ENCODE measurements around the gene DNASE1L1.

DNASE1L1 gene

DNA sequence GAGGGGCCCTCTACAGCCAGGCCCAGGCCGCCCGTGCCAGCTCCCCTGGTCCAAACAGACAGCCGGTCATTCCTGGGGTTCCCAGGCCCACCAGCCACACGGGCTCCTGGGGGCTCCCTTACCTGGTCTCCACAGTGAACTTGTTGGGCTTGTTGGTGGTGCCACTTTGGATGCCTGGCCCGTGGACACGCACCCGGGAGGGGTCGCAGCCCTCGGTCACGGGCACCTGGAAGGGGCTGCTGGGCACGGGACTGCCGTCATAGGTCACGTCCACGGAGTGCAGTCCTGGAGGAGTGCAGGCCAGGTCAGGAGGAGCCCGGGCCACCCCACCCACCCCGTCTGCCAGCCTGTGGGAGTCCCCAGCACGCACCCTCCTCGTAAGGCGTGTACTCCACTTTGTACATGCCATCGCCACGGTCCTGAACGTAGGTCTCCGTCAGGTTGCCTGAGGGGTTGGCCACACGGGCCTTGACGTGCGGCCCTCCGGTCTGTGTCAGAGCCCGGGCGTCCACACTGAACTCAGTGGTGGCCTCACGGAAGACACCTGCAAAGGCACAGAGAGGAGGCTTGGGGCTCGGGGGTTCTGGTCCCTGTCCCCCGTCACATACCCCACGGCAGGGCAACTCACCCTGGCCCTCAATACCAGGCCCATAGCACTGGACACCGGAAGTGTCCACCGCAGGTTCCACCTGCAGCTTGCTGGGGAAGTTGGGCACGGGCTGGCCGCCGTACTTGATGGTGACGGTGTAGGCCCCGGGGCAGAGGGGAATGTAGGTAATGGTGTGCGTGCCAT is 49.5 kb downstream of the DNASE1L1 start:
- H3K4me3 ChIP-seq, result no peak overlapping the region
- no peak overlapping the region for H3K27ac ChIP-seq

DNA sequence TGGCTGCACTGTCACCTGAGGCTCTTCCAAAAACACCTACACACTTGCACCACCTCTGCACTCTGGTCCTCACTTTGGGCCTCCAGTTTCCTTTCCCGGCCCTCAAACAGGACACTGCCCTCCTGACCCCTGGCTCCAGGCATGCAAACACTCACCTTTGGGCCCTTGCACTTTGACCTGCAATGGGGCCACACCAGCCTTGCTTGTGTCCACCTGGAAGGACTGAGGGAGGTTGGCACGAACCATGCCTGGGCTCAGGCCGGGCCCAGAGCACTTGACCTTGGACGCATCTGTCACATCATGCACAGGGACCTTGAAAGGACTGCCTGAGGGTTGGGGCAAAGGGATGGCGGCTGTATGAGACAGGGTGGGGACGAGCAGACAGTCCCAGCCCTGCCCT is 50.2 kb downstream of the DNASE1L1 start:
- Histone ChIP-seq H3K4me3 (no peak overlapping the region), H3K27ac (no peak overlapping the region)

DNA sequence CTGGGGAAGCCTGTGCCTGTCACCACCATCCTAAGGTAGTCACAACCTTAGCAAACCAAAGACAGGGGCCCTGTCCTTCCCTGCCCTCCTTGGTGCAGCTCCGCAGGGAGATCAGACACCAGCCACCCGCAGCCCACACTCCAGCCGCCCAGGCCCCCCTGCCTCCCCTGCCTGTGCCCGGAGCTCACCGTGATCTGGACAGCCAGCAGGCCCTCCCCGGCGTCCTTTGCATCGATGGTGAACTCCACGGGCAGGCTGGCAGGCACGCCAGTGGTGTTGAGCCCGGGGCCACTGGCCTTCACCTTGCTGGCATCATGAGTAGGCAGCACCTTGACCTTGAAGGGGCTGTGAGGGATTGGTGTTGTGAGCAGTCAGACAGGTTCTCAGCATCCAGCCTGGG is 51.0 kb downstream of the DNASE1L1 start:
- H3K4me3 ChIP-seq, result no peak overlapping the region
- H3K27ac ChIP-seq, result no peak overlapping the region

DNA sequence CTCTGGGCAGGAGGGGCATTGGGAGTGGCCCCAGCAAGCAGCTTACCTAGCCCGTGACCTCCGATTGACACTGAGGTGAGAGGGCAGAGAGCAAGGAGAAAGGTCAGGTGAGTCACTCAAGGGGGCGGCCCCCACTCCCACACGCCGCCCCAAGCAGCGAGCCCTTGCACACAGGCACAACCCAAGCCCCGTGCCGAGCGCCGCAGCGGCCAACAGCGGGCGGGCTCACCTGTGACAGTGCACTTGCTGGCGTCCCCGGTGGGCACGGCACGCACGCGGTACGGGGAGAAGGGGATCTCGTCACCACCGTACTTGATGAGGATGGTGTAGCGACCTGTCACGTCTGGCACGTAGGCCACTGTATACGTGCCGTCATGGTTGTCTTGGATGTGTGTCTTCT is 51.8 kb downstream of the DNASE1L1 start:
- H3K4me3 ChIP-seq, result no peak overlapping the region
- H3K27ac ChIP-seq, result no peak overlapping the region

DNA sequence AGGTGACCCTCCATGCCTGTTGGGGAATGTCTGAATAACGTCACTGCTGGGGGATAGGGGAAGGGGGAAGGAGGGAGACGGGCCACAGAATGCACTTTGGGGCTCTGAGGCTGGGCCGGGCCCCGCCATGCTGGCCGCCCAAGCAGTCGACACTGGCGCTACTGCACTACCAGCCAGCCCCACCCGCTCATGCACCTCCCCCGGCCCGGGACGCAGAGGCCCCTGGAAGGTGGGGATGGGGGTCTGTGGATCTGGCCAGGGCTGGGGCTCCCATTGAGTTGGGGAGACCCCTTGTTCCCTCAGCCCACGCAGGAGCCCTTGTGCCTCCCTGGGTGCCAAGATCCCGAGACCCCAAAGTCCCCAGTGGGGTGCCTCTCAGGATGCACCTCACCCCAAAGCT is 52.5 kb downstream of the DNASE1L1 start:
- H3K27ac ChIP-seq, result no peak overlapping the region
- H3K4me3 ChIP-seq, result no peak overlapping the region

DNA sequence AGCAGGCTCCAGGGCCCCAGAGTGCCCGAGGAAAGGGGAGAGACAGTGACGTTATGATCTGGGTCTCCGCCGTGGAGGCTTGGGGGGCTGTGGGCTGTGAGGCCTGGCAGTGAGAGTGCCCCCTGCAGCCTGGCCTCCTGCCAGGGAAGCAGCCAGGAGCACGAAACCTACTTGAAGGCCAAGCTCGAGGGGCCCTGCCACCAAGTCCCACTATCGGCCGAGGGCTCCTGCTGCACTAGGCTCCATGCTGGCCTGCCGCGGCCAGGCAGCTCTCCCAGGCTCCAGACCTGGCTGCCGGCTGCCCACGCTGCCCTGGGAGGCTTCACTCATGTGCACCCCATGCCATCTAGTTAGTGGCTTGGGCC is 53.3 kb downstream of the DNASE1L1 start:
- H3K27ac ChIP-seq, result peak overlapping the region in 1 of 21 experiments; percentile 50
- H3K4me3 ChIP-seq, result no peak overlapping the region

DNA sequence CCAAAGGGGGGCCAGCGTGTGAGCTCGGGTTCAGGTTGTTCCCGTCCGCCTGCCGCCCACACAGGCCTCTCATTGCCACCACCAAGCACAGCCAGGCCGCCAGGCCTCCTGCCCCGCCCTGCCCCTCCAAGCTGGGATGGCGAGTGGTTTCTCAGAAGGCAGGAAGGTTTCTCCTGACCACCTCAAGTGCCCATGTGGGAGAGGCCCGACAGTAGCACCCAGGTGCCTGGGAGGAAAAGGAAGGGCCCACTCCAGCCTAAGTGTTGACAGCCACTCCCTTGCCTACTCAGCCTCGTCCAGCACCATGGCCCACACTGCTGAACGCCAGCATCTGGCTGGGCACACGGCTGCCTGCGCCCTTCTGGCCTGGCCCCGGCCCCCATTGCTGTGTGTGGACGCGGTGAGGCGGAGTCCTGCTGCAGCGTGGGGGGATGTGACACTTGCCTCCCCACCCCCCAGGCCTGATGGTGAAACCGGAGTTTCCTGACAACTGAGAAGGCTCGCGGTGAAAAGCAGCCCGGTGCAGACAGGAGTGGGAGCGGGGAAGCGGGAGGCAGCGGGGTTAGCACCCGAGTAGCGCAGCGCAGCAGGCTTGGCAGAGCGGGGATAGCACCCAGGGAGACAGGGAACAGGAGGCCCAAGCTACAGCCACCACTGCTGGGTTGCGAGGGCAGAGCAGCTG is 53.8 kb downstream of the DNASE1L1 start:
- H3K27ac ChIP-seq, result peak overlapping the region in 1 of 21 experiments; percentile 50
- no peak overlapping the region for H3K4me3 ChIP-seq

DNA sequence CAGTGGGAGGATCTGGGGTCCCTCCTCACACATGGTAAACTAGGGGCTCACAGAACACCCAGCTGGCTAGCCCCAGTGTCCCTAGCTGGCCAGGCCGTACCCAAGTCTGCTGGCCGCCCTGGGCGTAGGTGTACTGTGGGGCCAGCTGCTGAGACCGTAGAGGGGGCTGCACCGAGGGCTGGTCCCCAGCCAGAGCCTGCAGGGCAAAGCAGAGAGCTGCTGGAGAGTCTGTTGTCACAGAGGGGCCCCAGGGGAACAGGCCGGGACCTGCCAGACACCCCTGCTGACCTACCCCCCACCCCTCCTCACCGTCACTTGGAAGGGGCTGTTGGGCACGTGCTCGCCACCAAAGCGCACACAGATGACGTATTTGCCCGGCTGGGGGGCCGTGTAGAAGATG is 54.5 kb downstream of the DNASE1L1 start:
- H3K27ac ChIP-seq, result no peak overlapping the region
- H3K4me3 ChIP-seq, result no peak overlapping the region

DNA sequence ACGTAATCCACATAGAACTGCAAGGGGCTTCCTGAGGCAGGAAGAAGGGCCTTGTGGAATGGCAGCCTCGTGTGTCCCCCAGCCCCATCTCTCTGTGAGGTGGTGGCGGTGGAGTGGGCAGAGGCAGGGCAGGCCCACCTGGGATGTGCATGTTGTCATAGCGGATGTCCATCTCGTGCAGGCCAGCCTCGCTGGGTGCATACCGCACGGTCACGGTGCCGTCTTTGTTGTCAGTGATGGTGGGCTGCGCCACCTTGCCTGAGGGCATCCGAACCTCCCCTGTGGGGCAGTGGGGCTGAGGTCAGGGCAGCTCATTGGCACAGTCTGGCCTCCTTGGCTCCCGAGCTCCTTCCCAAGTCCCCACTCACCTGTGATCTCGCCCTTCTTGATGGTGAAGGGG is 55.0 kb downstream of the DNASE1L1 start:
- Histone ChIP-seq H3K4me3 (no peak overlapping the region), H3K27ac (no peak overlapping the region)

DNA sequence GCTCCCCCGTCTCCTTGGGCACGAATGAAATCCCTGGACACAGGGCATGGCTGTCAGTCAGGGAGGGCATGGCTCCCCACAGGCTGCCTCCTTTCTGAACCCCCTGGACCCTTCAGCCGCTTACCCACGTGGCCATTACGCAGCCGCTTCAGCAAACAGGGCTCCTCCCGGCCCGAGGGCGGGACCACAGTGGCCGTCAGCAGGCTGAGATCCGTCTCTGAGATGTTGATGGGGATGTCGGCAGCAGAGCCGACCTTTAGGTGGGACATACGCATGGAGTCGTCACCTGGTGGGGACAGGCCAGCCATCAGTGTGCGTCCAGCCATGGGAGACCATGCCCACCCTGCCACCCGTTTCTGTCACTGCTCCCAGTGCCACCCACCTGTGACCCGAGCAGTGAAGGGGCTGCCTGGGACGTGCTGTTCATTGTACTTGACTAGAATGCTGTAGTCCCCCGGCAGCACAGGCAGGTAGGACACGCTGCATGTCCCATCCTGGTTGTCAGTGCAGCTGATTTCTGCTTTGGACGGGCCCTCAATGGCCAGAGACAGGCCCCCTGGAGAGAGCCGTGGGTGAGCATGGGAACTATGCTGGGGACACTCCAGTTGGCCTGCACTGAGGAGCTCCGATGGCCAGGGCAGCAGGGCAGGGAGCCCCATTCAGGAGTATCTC is 55.7 kb downstream of the DNASE1L1 start:
- Histone ChIP-seq H3K4me3 (no peak overlapping the region), H3K27ac (no peak overlapping the region)

DNA sequence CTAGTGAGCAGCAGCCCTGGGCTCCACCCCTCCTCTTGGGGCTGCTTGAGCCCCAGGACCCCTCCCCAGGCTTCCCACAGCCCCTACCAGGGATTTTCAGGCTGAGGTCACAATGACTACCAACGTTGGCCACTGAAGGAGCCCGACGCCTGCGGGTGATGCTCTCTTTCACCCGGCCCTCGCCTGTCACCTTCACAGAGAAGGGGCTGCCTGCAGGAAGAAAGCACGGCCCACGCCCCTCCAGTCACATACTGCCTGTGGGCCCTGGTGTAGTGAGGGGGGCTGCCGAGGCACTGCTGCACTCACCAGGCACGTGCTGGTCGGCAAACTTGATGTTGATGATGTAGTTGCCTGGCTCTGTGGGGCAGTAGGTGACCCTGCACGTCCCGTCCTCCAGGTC is 56.6 kb downstream of the DNASE1L1 start:
- H3K4me3 ChIP-seq, result no peak overlapping the region
- H3K27ac ChIP-seq, result peak overlapping the region in 5 of 21 experiments; percentile 58 to 76 (median 68)

DNA sequence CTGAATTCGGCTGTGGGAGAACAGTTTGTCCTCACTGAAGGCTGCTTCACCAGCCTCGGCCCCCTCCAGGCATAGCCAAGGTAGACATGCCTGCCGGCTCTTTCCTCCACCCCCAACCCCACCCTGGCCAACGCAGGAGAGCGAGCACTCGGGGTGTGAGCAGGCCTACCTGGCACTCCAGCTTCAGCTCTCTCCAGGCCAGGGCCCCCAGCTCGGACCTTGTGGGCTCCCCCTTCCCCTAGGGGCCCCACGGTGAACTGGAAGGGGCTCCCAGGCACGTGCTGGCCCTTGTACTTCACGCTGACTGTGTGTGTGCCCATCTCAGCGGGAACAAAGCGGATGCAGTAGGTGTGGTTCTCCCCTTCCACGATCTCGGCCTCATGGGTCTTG is 57.0 kb downstream of the DNASE1L1 start:
- H3K4me3 ChIP-seq, result no peak overlapping the region
- H3K27ac ChIP-seq, result peak overlapping the region in 11 of 21 experiments; percentile 2 to 76 (median 58)

Measured in skin epidermis (tissue), 12 donors.